ENCODE results near the gene GATAD2B.

DNA sequence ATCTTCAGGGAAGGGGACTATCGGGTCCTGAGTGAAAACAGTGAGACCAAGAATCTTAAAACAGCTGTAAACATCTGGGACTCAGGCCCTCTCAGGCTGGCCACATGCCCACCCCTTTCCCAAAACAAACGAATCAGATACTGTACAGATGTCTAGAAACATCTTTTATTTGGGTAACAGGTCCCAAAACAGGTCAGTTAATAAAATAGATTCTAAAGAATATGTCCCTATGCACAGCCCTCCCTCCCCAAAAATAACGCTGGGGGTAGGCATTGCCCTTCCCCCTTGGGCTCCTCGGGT lies 36.1 kb upstream of the GATAD2B start:
- TF ChIP-seq, protein P1, sequence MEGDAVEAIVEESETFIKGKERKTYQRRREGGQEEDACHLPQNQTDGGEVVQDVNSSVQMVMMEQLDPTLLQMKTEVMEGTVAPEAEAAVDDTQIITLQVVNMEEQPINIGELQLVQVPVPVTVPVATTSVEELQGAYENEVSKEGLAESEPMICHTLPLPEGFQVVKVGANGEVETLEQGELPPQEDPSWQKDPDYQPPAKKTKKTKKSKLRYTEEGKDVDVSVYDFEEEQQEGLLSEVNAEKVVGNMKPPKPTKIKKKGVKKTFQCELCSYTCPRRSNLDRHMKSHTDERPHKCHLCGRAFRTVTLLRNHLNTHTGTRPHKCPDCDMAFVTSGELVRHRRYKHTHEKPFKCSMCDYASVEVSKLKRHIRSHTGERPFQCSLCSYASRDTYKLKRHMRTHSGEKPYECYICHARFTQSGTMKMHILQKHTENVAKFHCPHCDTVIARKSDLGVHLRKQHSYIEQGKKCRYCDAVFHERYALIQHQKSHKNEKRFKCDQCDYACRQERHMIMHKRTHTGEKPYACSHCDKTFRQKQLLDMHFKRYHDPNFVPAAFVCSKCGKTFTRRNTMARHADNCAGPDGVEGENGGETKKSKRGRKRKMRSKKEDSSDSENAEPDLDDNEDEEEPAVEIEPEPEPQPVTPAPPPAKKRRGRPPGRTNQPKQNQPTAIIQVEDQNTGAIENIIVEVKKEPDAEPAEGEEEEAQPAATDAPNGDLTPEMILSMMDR (IDR thresholded peaks at IDR 0.05), result no peak
- TF ChIP-seq POLR2A (IDR thresholded peaks at IDR 0.05), result no peak

Data from ovary (tissue), 3 donors.